DMS53 (cell line): ENCODE data around the gene PTPRQ.

Experiments used
- DNase-seq: peaks from one replicate; lab custom pipeline; 2025; lab: John Stamatoyannopoulos, UW

The PTPRQ gene

GRCh38 chr12:80702889-80703805 lies 259.1 kb downstream of the PTPRQ start:
- DNase-seq = peak; percentile 36

GRCh38 chr12:80704420-80704819 lies 260.4 kb downstream of the PTPRQ start:
- no peak for DNase-seq

- DNase-seq = no peak
Measured at GRCh38 chr12:80707126-80707829, 263.2 kb downstream of the PTPRQ start, which contains the start of gene MYF6. Gene MYF6, plus strand, starts transcription at chr12:80707634. Its CDS starts 86 bp downstream, at chr12:80707720.

- no peak for DNase-seq
Measured at GRCh38 chr12:80707830-80708258, 263.8 kb downstream of the PTPRQ start.

- DNase-seq = no peak
Measured at GRCh38 chr12:80708259-80708974, 264.4 kb downstream of the PTPRQ start.

GRCh38 chr12:80708975-80709328 lies 264.9 kb downstream of the PTPRQ start:
- DNase-seq = no peak

GRCh38 chr12:80709811-80710726 lies 266.0 kb downstream of the PTPRQ start:
- DNase-seq = peak; percentile 52

GRCh38 chr12:80710727-80711449 lies 266.9 kb downstream of the PTPRQ start:
- DNase-seq = no peak

GRCh38 chr12:80711866-80712265 lies 267.8 kb downstream of the PTPRQ start:
- DNase-seq = no peak

- DNase-seq = no peak
Measured at GRCh38 chr12:80712866-80713265, 268.8 kb downstream of the PTPRQ start.

GRCh38 chr12:80713419-80713818 lies 269.4 kb downstream of the PTPRQ start:
- DNase-seq = no peak

- no peak for DNase-seq
Measured at GRCh38 chr12:80714055-80714454, 270.0 kb downstream of the PTPRQ start.

GRCh38 chr12:80714846-80715245 lies 270.8 kb downstream of the PTPRQ start:
- DNase-seq = no peak

- no peak for DNase-seq
Measured at GRCh38 chr12:80715713-80716249, 271.7 kb downstream of the PTPRQ start.

- DNase-seq = no peak
Measured at GRCh38 chr12:80716696-80717469, 272.8 kb downstream of the PTPRQ start, which contains the start of gene MYF5. Gene MYF5, plus strand, starts transcription at chr12:80716912. Its CDS starts 152 bp downstream, at chr12:80717064.

- no peak for DNase-seq
Measured at GRCh38 chr12:80717856-80718255, 273.8 kb downstream of the PTPRQ start.

GRCh38 chr12:80720516-80720915 lies 276.5 kb downstream of the PTPRQ start:
- no peak for DNase-seq

GRCh38 chr12:80721326-80721725 lies 277.3 kb downstream of the PTPRQ start:
- no peak for DNase-seq
